ENCODE measurements around the gene QRICH2. TPM values are rescaled to one million over a fixed set of nuclear protein-coding genes. Genes with fewer than 3 reads are reported as not detected.
"Not testable (repeated sequence)": the region's sequence is repeated elsewhere in the genome, so short reads cannot be mapped to it uniquely, and the experiment has no call there.

QRICH2 gene
- total RNA-seq, 1 experiment from 2014 or later, result 2.8 TPM

GRCh38 chr17:76225373-76226086 lies 82.5 kb downstream of the QRICH2 start:
- not testable (repeated sequence) for DNase-seq (ENCODE audit: low spot score)

Other genes with a start within 250 kb of the QRICH2 start
- gene SRP68, start 235.8 kb downstream of the QRICH2 start, total RNA-seq (2014; rRNA removed; shearing (Covaris generic)), result 34.6 and 45.0 TPM in 2 replicates
- 0.19 TPM in 1 of 2 replicates, not detected in the other for gene GALR2, start 233.5 kb downstream of the QRICH2 start, total RNA-seq (2014; rRNA removed; shearing (Covaris generic))
- not detected in 2 replicates for gene ZACN, start 229.1 kb downstream of the QRICH2 start, total RNA-seq (2014; rRNA removed; shearing (Covaris generic))
- gene EXOC7, start 204.5 kb downstream of the QRICH2 start, total RNA-seq (2014; rRNA removed; shearing (Covaris generic)), result 98.5 and 104 TPM in 2 replicates
- gene FOXJ1, start 167.0 kb downstream of the QRICH2 start, total RNA-seq (2014; rRNA removed; shearing (Covaris generic)), result not detected in 2 replicates
- gene RNF157, start 67.8 kb downstream of the QRICH2 start, total RNA-seq (2014; rRNA removed; shearing (Covaris generic)), result 7.0 and 8.3 TPM in 2 replicates
- 2.7 and 6.5 TPM in 2 replicates for gene UBALD2, start 42.9 kb downstream of the QRICH2 start, total RNA-seq (2014; rRNA removed; shearing (Covaris generic))
- gene PRPSAP1, start 45.6 kb upstream of the QRICH2 start, total RNA-seq (2014; rRNA removed; shearing (Covaris generic)), result 33.8 and 49.7 TPM in 2 replicates
- gene SPHK1, start 76.3 kb upstream of the QRICH2 start, total RNA-seq (2014; rRNA removed; shearing (Covaris generic)), result 31.6 and 38.1 TPM in 2 replicates
- 11.4 and 19.4 TPM in 2 replicates for gene UBE2O, start 144.9 kb upstream of the QRICH2 start, total RNA-seq (2014; rRNA removed; shearing (Covaris generic))
- not detected in 2 replicates for gene AANAT, start 159.3 kb upstream of the QRICH2 start, total RNA-seq (2014; rRNA removed; shearing (Covaris generic))
- gene RHBDF2, start 193.1 kb upstream of the QRICH2 start, total RNA-seq (2014; rRNA removed; shearing (Covaris generic)), result 36.2 and 54.9 TPM in 2 replicates
- gene CYGB, start 229.4 kb upstream of the QRICH2 start, total RNA-seq (2014; rRNA removed; shearing (Covaris generic)), result 0.05 and 1.1 TPM in 2 replicates
- gene PRCD, start 231.8 kb upstream of the QRICH2 start, total RNA-seq (2014; rRNA removed; shearing (Covaris generic)), result not detected in 2 replicates